HG02798 (cell line): Measurements from ENCODE around the gene PXDN.
"Not testable (repeated sequence)": the region's sequence is repeated elsewhere in the genome, so short reads cannot be mapped to it uniquely, and the experiment has no call there.

Experiments used
- ATAC-seq: cut with Tn5 transposase; IDR thresholded peaks from one replicate; pipeline ENCODE4 v1.9.1; 2021; ENCODE audit warnings: mild to moderate bottlenecking; ENCODE audit not compliant: unreplicated experiment, poor library complexity

Gene PXDN

GRCh38 chr2:1727101-1727771, 17.1 kb downstream of the PXDN start:
- no peak for ATAC-seq

- no peak for ATAC-seq
Measured at GRCh38 chr2:1726558-1726957, 17.8 kb downstream of the PXDN start.

GRCh38 chr2:1724351-1724750, 20.0 kb downstream of the PXDN start:
- ATAC-seq = not testable (repeated sequence)

- no peak for ATAC-seq
Measured at GRCh38 chr2:1723397-1724042, 20.8 kb downstream of the PXDN start.

- ATAC-seq = no peak
Measured at GRCh38 chr2:1722692-1723091, 21.6 kb downstream of the PXDN start.

GRCh38 chr2:1721706-1722646, 22.3 kb downstream of the PXDN start:
- ATAC-seq = no peak

- no peak for ATAC-seq
Measured at GRCh38 chr2:1718339-1719220, 25.7 kb downstream of the PXDN start.

GRCh38 chr2:1717113-1717512, 27.2 kb downstream of the PXDN start:
- ATAC-seq = no peak

GRCh38 chr2:1716441-1716840, 27.9 kb downstream of the PXDN start:
- ATAC-seq = no peak

- not testable (repeated sequence) for ATAC-seq
Measured at GRCh38 chr2:1716014-1716305, 28.4 kb downstream of the PXDN start.

- no peak for ATAC-seq
Measured at GRCh38 chr2:1715184-1716013, 28.9 kb downstream of the PXDN start.

GRCh38 chr2:1714291-1715064, 29.8 kb downstream of the PXDN start:
- no peak for ATAC-seq

- ATAC-seq = no peak
Measured at GRCh38 chr2:1713839-1714236, 30.5 kb downstream of the PXDN start.

- no peak for ATAC-seq
Measured at GRCh38 chr2:1713142-1713838, 31.0 kb downstream of the PXDN start.

GRCh38 chr2:1709946-1710560, 34.3 kb downstream of the PXDN start:
- ATAC-seq = no peak

- ATAC-seq = no peak
Measured at GRCh38 chr2:1709335-1709605, 35.0 kb downstream of the PXDN start.

- ATAC-seq = no peak
Measured at GRCh38 chr2:1708476-1709334, 35.6 kb downstream of the PXDN start.
